ENCODE measurements around the gene RIMS1.

The RIMS1 gene, protein sequence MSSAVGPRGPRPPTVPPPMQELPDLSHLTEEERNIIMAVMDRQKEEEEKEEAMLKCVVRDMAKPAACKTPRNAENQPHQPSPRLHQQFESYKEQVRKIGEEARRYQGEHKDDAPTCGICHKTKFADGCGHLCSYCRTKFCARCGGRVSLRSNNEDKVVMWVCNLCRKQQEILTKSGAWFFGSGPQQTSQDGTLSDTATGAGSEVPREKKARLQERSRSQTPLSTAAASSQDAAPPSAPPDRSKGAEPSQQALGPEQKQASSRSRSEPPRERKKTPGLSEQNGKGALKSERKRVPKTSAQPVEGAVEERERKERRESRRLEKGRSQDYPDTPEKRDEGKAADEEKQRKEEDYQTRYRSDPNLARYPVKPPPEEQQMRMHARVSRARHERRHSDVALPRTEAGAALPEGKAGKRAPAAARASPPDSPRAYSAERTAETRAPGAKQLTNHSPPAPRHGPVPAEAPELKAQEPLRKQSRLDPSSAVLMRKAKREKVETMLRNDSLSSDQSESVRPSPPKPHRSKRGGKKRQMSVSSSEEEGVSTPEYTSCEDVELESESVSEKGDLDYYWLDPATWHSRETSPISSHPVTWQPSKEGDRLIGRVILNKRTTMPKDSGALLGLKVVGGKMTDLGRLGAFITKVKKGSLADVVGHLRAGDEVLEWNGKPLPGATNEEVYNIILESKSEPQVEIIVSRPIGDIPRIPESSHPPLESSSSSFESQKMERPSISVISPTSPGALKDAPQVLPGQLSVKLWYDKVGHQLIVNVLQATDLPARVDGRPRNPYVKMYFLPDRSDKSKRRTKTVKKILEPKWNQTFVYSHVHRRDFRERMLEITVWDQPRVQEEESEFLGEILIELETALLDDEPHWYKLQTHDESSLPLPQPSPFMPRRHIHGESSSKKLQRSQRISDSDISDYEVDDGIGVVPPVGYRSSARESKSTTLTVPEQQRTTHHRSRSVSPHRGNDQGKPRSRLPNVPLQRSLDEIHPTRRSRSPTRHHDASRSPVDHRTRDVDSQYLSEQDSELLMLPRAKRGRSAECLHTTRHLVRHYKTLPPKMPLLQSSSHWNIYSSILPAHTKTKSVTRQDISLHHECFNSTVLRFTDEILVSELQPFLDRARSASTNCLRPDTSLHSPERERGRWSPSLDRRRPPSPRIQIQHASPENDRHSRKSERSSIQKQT (N-terminal part only)

DNA sequence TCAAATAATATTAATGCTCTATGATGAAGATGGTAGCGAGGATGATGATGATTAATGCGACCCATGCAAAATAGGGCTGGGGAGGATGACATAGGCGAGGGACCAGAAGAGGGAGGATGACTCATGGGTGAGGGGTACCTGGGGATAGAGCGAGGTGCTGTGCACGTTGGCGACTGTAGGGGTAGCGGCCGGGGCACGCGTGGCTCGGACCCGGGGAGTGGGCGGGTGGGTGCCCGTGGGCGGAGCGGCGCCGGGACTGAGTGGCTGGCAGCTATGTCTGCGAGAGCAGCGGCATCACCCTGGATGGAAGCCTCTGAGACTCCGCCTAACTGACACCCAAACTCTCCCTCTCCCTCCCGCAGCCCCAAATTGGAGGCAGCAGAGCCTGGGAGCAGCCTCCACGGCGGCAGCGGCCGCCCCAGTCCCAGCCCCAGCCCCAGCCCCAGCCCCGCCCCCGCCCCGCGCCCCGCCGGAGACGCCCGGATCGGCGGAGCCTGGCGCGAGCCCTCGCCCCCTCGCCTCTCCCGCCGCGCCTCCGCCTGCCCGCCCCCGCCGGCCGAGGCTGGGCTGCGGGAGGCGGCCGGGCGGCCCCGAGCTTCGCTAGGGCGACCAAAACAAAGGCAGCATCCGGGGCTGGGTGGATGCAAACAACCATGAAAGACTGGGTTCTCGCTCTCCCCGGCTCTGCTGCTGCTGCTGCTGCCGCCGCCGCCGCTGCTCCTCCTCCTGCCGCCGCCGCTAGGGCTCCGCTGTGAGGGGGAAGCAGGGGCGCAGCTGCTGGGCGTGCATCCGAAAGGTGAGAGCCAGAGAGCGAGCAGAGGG is at the start of gene RIMS1:
TSS of gene RIMS1 (plus strand) at position 367 of the 822 bp plus-strand sequence. CDS start 474 bp downstream, outside the sequence.
- peak; percentile 61 for DNase-seq

DNA sequence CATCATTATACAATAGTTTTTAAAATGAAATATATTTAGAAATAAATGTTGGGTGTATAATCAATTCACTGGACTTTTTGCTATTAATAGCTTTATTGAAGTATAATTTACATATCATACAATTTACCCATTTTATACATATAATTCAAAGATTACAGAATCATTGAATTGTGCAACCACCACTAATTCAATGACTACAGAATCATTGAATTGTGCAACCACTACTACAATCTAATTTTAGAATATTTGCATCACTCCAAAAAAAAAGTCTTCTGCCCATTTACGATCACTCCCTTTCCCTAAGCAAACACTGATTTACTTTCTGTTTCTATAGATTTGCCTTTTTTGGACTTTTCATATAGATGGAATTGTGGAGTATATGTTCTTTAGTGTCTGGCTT is 35.1 kb upstream of the RIMS1 start:
- DNase-seq = no peak

- no peak for DNase-seq
These were observed 33.4 kb upstream of the RIMS1 start for GRCh38 chr6:71852948-71853347.

DNA sequence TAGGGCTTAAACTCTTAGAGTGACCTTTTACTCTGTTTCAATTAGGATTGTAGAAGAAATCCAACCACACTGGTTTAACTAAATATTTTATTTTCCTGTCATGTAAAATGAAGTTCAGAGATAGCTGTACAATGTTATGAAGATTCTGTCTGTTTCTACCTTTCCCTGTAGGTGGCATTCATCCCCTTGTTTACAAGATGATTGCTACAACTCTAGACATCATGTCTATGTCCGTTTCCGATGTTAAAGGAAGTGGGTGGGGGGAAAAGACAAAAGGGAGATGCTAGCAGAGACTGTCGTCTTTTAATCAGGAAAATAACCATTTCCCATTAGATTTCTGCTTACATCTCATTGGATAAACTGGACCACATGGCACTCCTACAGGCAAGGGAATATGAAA is 30.9 kb upstream of the RIMS1 start:
- DNase-seq = peak; percentile 34

DNA sequence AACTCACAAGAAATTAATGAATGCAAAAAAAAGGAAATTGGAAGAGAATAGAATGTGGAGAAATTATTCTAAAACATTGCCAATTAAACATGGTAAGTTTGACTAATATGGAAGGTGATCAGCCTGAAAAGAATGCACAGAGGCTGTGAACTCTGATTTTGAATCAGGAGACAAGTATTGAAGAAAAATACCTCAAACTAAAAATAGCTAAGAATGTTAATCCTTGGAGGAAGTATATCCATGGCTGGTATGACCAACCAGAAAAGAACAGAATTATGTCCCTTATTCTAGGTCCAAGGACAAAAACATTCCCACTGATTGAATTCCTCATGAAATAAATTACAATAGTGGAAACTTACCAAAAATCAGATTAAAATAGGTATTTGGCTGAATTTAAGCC is 7.3 kb upstream of the RIMS1 start:
- DNase-seq = no peak

- no peak for DNase-seq
These were observed 825 bp downstream of the RIMS1 start for GRCh38 chr6:71887006-71887743.

DNA sequence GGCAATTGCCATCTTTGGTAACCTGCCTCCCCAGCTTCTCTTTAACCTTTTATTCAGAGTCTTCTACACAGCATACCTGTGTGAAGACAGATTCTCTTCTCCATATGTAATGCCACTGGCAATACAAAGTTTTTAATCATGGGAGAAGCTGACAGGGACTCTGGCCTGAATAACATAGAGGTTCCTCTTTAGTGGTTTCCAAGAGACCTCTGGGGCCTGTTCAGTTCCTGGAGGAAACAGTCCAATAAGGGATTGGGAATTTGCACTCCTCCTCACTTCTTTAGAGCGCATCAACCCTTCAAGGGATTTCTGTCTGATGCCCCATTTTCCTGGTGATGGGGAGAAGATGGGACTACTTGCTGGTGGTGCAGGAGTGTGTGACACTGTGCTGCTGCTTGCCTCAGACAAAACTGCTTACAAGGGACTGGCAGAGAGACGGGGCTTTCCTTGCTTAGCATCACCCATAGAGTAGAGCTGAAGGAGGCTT is 1.4 kb downstream of the RIMS1 start:
- DNase-seq = no peak

DNA sequence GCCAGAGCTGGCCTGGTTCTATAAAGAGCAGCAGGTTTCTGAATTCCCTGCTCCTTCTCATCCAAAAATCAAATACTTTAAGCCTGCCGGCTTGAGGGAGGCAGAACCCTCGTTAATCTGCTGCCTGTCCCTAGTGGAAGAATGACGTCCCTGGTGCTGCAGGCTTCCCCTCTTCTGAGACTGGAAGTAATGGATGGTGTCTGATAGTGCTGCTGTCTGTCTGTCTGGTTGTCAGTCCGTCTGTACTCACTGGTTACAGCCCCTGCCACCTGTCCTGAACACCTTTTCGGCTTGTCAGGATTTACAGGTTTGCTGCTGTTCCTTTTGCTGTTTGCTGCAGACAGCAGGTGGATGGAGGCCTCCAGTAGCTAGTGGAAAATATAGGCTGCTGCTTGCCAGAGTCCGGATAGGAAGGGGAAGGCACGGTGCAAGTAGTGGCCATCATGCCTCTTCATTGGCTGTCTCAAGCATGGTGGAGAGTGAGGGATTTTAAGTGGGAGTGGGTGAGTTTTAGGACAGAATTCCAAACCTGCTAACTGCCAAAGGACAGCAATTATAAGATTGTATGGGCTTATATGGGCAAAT is 2.5 kb downstream of the RIMS1 start:
- no peak for DNase-seq

GRCh38 chr6:71889366-71889765 is 3.0 kb downstream of the RIMS1 start:
- DNase-seq = no peak

DNA sequence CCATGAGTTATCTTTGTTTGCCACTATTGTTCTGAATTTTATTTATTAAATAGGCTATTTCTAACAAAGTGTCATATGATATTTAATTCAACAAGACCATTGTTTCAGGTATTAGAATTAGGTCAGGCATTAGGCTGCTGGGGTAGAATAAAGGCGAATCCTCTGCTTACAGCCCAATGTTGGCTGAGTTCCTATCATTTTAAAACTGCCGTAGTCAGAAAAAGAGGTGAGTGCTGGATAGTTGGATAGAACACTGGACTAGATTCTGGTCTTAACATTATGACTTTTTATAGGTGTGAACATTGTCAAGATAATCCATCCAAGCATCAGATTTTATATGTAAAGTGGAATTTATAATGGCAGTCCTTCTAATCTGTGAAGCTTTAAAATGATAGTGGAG is 6.3 kb downstream of the RIMS1 start:
- no peak for DNase-seq

- DNase-seq = no peak
These were observed 14.3 kb downstream of the RIMS1 start for GRCh38 chr6:71900642-71901041.

- DNase-seq = no peak
These were observed 15.9 kb downstream of the RIMS1 start for GRCh38 chr6:71902261-71902660.

DNA sequence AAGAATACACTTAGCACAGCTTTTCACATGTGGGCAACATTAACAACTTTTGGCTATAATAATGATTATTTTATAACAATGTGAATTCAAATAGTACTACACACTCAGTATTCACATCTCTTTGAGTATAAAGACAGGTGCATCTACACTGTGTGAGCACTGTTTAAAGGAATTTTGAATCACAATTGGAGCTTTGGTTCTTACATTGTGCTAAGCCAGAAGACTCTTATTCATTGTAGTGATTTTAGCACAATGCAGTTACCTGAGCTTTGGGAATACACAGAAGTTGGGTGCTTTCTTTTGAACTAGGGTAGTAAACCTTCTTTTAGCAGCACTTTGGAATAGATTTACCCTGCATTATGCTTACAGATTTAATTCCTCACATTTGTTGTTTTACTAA is 20.5 kb downstream of the RIMS1 start:
- DNase-seq = no peak

GRCh38 chr6:71908162-71908765 is 21.9 kb downstream of the RIMS1 start:
- no peak for DNase-seq

GRCh38 chr6:71913444-71914234 is 27.3 kb downstream of the RIMS1 start:
- no peak for DNase-seq

DNA sequence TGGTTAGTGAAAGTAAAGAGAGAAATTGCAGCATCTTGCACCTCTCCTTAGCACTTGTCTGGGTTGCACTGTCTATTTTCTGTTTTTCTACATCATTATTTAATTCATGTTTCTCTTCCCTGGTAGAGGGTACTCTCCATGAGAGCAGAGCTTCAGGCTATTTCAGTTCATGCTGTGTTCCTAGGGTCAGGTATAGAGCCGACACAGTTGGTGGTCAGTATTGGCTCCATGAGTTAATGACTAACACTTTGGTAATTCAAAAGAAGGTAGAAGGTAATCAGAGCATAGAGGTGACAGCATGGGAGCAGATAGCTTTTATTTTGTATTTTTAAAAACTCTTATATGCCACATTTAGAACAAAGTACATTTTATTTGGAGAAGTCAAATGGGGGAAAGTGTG is 42.7 kb downstream of the RIMS1 start:
- DNase-seq = no peak

- no peak for DNase-seq
These were observed 47.5 kb downstream of the RIMS1 start for GRCh38 chr6:71933881-71934280.

DNA sequence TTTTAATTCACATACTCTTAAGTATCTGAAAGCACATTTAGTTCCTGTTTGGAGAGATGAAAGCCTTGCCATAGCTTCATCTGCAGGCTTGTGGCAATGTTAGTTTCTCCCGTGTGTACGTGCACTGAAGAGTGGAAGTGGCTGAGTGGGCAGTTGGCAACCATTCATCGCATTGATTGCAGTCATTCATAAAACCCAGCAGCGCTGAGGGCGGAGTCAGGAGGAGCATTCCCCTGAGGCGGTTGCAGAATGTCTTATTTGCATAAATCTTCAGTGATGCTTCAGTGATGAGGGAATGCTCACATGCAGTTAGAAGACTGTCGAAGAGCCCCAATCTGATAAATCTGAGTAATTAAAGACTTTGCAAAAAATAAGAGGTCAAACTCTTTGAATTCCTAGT is 79.1 kb downstream of the RIMS1 start:
- DNase-seq = peak; percentile 72

- no peak for DNase-seq
These were observed 81.1 kb downstream of the RIMS1 start for GRCh38 chr6:71967436-71967835.

- DNase-seq = no peak
These were observed 91.5 kb downstream of the RIMS1 start for GRCh38 chr6:71977884-71978283.

Data from DMS153 (cell line).